Cardiac muscle cell (in vitro differentiated cells and primary cell): ENCODE measurements around the gene LRRC4C. TPM values are rescaled to one million over a fixed set of nuclear protein-coding genes. Genes with fewer than 3 reads are reported as not detected.
"Not testable (repeated sequence)": the region's sequence is repeated elsewhere in the genome, so short reads cannot be mapped to it uniquely, and the experiment has no call there.

Source experiments
- DNase-seq, 2 donors: peaks; one replicate each; pipeline versions ENCODE4 v3.0.0 to v3.0.0-alpha.2; 2010 to 2017; ENCODE audit warnings: low read depth in 1 of 2, low spot score in 1 of 2
- H3K27ac ChIP-seq: fragments of 200-600 bp; sonication (generic); 2 replicates; pipeline ENCODE4 v1.5.1; 2016
- H3K27me3 ChIP-seq: fragments of 200-600 bp; sonication (generic); 2 replicates; pipeline ENCODE4 v1.6.0; 2016; ENCODE audit warnings: control low read depth
- H3K36me3 ChIP-seq: fragments of 200-600 bp; sonication (generic); 2 replicates; pipeline ENCODE4 v1.5.1; 2016; ENCODE audit warnings: control low read depth
- H3K4me1 ChIP-seq: fragments of 200-600 bp; sonication (generic); 2 replicates; pipeline ENCODE4 v1.8.1; 2017; ENCODE audit warnings: low read depth, mild to moderate bottlenecking, mixed run types
- H3K4me3 ChIP-seq: fragments of 200-600 bp; sonication (generic); 2 replicates; pipeline ENCODE4 v1.5.1; 2016; ENCODE audit warnings: mild to moderate bottlenecking
- H3K9me3 ChIP-seq: fragments of 200-600 bp; sonication (generic); 2 replicates; pipeline ENCODE4 v1.5.1; 2017; ENCODE audit warnings: low read depth, mild to moderate bottlenecking, control low read depth
- polyA plus RNA-seq: library from polyadenylated mRNA; unstranded; fragments of >200 nt; fragmentation: Nextera tagmentation; extraction: Ambion mirVana; gene quantifications from 2 replicates; pipeline ENCODE4 v1.2.1, GENCODE V29; 2016
- total RNA-seq: library from RNA; depleted of rRNA; stranded (reverse); fragments of >200 nt; gene quantifications from 2 replicates; pipeline ENCODE4 v1.2.3, GENCODE V29; 2016
- TF ChIP-seq, protein P1 (sequence below): IDR thresholded peaks from 2 replicates; pipeline ENCODE4 v1.5.1; 2012; ENCODE audit warnings: low read depth, mild to moderate bottlenecking, low read length

The LRRC4C gene
- total and polyA plus RNA-seq, 2 experiments from 2014 or later = 0.66 to 0.77 TPM

DNA sequence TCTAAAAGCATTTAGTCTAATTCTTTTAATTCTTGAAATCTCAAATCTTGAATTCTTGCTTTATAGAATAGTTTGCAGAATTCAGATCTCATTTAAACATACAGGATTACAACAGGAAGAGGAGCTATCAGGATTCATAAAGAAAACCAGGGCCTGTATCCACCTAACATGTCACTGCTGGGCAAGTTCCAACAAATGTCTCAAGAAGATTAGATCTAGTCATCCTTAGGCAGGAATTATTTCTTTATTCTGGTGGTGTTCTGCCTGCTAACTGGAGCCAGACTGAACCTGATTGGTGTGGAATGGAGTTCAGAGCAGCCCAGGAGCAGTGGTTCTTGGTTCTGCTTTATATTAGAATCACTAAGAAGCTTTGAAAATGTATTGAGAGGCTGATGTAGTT is 500.7 kb downstream of the LRRC4C start:
- Histone ChIP-seq H3K27me3 (no peaks in the 10 kb centered on the region), H3K4me3 (no peak overlapping the region), H3K36me3 (no peaks in the 10 kb centered on the region), H3K4me1 (no peaks in the 10 kb centered on the region), H3K9me3 (no peaks in the 10 kb centered on the region), H3K27ac (no peak overlapping the region)
- no peak for DNase-seq
- TF ChIP-seq, protein P1, sequence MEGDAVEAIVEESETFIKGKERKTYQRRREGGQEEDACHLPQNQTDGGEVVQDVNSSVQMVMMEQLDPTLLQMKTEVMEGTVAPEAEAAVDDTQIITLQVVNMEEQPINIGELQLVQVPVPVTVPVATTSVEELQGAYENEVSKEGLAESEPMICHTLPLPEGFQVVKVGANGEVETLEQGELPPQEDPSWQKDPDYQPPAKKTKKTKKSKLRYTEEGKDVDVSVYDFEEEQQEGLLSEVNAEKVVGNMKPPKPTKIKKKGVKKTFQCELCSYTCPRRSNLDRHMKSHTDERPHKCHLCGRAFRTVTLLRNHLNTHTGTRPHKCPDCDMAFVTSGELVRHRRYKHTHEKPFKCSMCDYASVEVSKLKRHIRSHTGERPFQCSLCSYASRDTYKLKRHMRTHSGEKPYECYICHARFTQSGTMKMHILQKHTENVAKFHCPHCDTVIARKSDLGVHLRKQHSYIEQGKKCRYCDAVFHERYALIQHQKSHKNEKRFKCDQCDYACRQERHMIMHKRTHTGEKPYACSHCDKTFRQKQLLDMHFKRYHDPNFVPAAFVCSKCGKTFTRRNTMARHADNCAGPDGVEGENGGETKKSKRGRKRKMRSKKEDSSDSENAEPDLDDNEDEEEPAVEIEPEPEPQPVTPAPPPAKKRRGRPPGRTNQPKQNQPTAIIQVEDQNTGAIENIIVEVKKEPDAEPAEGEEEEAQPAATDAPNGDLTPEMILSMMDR = no peak

DNA sequence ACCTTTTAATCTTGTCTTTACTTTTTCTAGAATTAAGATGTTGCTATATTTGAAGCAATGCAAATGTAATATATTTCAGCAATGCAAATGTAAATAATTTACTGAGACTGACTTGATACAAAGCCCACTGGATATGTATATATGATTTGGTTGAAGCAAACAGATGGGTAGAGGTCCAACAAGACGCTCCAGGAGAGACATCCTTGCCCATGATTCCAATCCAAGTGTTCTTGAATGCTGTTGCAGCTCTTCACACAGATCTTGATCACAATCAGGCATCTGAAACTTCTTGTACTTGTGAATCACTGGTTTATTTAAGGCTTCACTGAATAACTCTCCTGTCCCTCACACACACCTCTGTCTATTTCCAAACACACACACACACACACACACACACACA is 507.0 kb downstream of the LRRC4C start:
- TF ChIP-seq, protein P1 = no peak
- Histone ChIP-seq H3K27ac (no peak overlapping the region), H3K4me3 (no peak overlapping the region), H3K27me3 (no peaks in the 10 kb centered on the region), H3K4me1 (no peaks in the 10 kb centered on the region), H3K9me3 (no peaks in the 10 kb centered on the region), H3K36me3 (no peaks in the 10 kb centered on the region)
- no peak for DNase-seq

- H3K4me3 ChIP-seq = no peak overlapping the region
- no peaks in the 10 kb centered on the region for H3K4me1 ChIP-seq
- TF ChIP-seq, protein P1 = no peak
- no peaks in the 10 kb centered on the region for H3K27me3 ChIP-seq
- no peaks in the 10 kb centered on the region for H3K36me3 ChIP-seq
- H3K9me3 ChIP-seq = no peaks in the 10 kb centered on the region
- no peak overlapping the region for H3K27ac ChIP-seq
- DNase-seq = no peak
Observed at GRCh38 chr11:40938002-40938401, 521.5 kb downstream of the LRRC4C start.

GRCh38 chr11:40924915-40925314 is 534.5 kb downstream of the LRRC4C start:
- H3K4me1 ChIP-seq = no peaks in the 10 kb centered on the region
- TF ChIP-seq, protein P1 = no peak
- no peaks in the 10 kb centered on the region for H3K27me3 ChIP-seq
- H3K27ac ChIP-seq = no peak overlapping the region
- no peak overlapping the region for H3K4me3 ChIP-seq
- no peaks in the 10 kb centered on the region for H3K9me3 ChIP-seq
- no peak for DNase-seq
- no peaks in the 10 kb centered on the region for H3K36me3 ChIP-seq

GRCh38 chr11:40921246-40921645 is 538.2 kb downstream of the LRRC4C start:
- TF ChIP-seq, protein P1 = no peak
- no peak overlapping the region for H3K4me3 ChIP-seq
- H3K9me3 ChIP-seq = no peaks in the 10 kb centered on the region
- no peaks in the 10 kb centered on the region for H3K36me3 ChIP-seq
- DNase-seq = no peak
- H3K4me1 ChIP-seq = no peaks in the 10 kb centered on the region
- no peak overlapping the region for H3K27ac ChIP-seq
- no peaks in the 10 kb centered on the region for H3K27me3 ChIP-seq

DNA sequence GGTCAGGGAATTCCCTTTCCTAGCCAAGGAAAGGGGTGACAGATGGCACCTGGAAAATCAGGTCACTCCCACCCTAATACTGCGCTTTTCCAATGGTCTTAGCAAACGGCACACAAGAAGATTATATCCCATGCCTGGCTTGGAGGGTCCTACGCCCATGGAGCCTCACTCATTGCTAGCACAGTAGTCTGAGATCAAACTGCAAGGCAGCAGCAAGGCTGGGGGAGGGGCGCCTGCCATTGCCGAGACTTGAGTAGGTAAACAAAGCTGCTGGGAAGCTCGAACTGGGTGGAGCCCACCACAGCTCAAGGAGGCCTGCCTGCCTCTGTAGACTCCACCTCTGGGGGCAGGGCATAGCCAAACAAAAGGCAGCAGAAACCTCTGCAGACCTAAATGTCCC is 548.7 kb downstream of the LRRC4C start:
- H3K9me3 ChIP-seq, DNase-seq, H3K4me1 ChIP-seq, H3K4me3 ChIP-seq, H3K27ac ChIP-seq, H3K27me3 ChIP-seq, H3K36me3 ChIP-seq: not testable (repeated sequence)
